GM18870 (cell line): ENCODE data around the gene NOTCH3.

ENCODE experiments used
- ATAC-seq: cut with Tn5 transposase; IDR thresholded peaks from one replicate; pipeline ENCODE4 v1.9.1; 2021; ENCODE audit warnings: moderate library complexity; ENCODE audit not compliant: unreplicated experiment

The NOTCH3 gene

GRCh38 chr19:15236886-15237285 is 36.1 kb upstream of the NOTCH3 start:
- no peak for ATAC-seq

- ATAC-seq, result no peak
Measured at GRCh38 chr19:15235781-15236180, 35.0 kb upstream of the NOTCH3 start.

- no peak for ATAC-seq
Measured at GRCh38 chr19:15234431-15235130, 33.8 kb upstream of the NOTCH3 start.

- no peak for ATAC-seq
Measured at GRCh38 chr19:15231271-15231670, 30.5 kb upstream of the NOTCH3 start.

- ATAC-seq, result no peak
Measured at GRCh38 chr19:15227261-15227660, 26.5 kb upstream of the NOTCH3 start.

- ATAC-seq, result no peak
Measured at GRCh38 chr19:15225760-15226159, 25.0 kb upstream of the NOTCH3 start.

- ATAC-seq, result no peak
Measured at GRCh38 chr19:15223649-15224361, 23.0 kb upstream of the NOTCH3 start.

GRCh38 chr19:15222738-15223648 is 22.2 kb upstream of the NOTCH3 start:
- ATAC-seq, result no peak

GRCh38 chr19:15220833-15221232 is 20.0 kb upstream of the NOTCH3 start:
- no peak for ATAC-seq

GRCh38 chr19:15218501-15218900 is 17.7 kb upstream of the NOTCH3 start:
- ATAC-seq, result no peak

- no peak for ATAC-seq
Measured at GRCh38 chr19:15216363-15216762, 15.6 kb upstream of the NOTCH3 start.

GRCh38 chr19:15213715-15214381 is 13.1 kb upstream of the NOTCH3 start:
- no peak for ATAC-seq

- ATAC-seq, result no peak
Measured at GRCh38 chr19:15212711-15213110, 11.9 kb upstream of the NOTCH3 start.

- no peak for ATAC-seq
Measured at GRCh38 chr19:15210323-15210781, 9.6 kb upstream of the NOTCH3 start.

GRCh38 chr19:15201374-15202023 is 704 bp upstream of the NOTCH3 start:
- ATAC-seq, result no peak

- ATAC-seq, result no peak
Measured at GRCh38 chr19:15199661-15200552, 888 bp downstream of the NOTCH3 start.

GRCh38 chr19:15198951-15199660 is 1.7 kb downstream of the NOTCH3 start:
- ATAC-seq, result no peak

- ATAC-seq, result no peak
Measured at GRCh38 chr19:15197942-15198341, 2.9 kb downstream of the NOTCH3 start.
